ENCODE measurements around the gene SMIM32.

SMIM32 gene

GRCh38 chr5:136206361-136206760, 13.4 kb upstream of the SMIM32 start:
- no peak for DNase-seq

GRCh38 chr5:136205941-136206340, 13.0 kb upstream of the SMIM32 start:
- no peak for DNase-seq

- DNase-seq = no peak
These were observed 12.2 kb upstream of the SMIM32 start for GRCh38 chr5:136205061-136205702.

- no peak for DNase-seq
These were observed 10.5 kb upstream of the SMIM32 start for GRCh38 chr5:136203303-136203922.

- no peak for DNase-seq
These were observed 9.7 kb upstream of the SMIM32 start for GRCh38 chr5:136202469-136203205.

- no peak for DNase-seq
These were observed 8.9 kb upstream of the SMIM32 start for GRCh38 chr5:136201870-136202269.

- DNase-seq = no peak
These were observed 7.8 kb upstream of the SMIM32 start for GRCh38 chr5:136200761-136201160.

GRCh38 chr5:136200130-136200529, 7.2 kb upstream of the SMIM32 start:
- no peak for DNase-seq

- DNase-seq = no peak
These were observed 6.4 kb upstream of the SMIM32 start for GRCh38 chr5:136199408-136199807.

GRCh38 chr5:136198453-136198852, 5.5 kb upstream of the SMIM32 start:
- no peak for DNase-seq

- DNase-seq = no peak
These were observed 4.6 kb upstream of the SMIM32 start for GRCh38 chr5:136197462-136198142.

GRCh38 chr5:136195971-136196820, 3.2 kb upstream of the SMIM32 start:
- no peak for DNase-seq

GRCh38 chr5:136194576-136194975, 1.6 kb upstream of the SMIM32 start:
- DNase-seq = no peak

- no peak for DNase-seq
These were observed 467 bp upstream of the SMIM32 start for GRCh38 chr5:136193322-136193935.

GRCh38 chr5:136192015-136192525, 892 bp downstream of the SMIM32 start:
- no peak for DNase-seq

- DNase-seq = no peak
These were observed 1.5 kb downstream of the SMIM32 start for GRCh38 chr5:136191304-136192014.

- DNase-seq = no peak
These were observed 2.1 kb downstream of the SMIM32 start for GRCh38 chr5:136190904-136191303.

GRCh38 chr5:136190091-136190720, 2.8 kb downstream of the SMIM32 start:
- no peak for DNase-seq

GRCh38 chr5:136188859-136189258, 4.1 kb downstream of the SMIM32 start:
- DNase-seq = no peak

GRCh38 chr5:136186796-136187195, 6.2 kb downstream of the SMIM32 start:
- DNase-seq = no peak

Data from CD4-positive, alpha-beta T cell treated with Interleukin-4 for 1 hour (primary cell).